KBM-7 (cell line): ENCODE data around the gene DMTF1.
"Not testable (repeated sequence)": the region's sequence is repeated elsewhere in the genome, so short reads cannot be mapped to it uniquely, and the experiment has no call there.

Experiments used
- DNase-seq: peaks from one replicate; pipeline ENCODE4 v3.0.0-alpha.2; 2015
- in situ Hi-C: fragments of 300-500 bp; cut with MboI; formaldehyde crosslinking; loops from 2 replicates; pipeline ENCODE4 v1.14.3; 2020; ENCODE audit warnings: low sequenced_read_pairs, low pct_unique_long_range_greater_than_20kb, mixed read lengths

DMTF1 gene

GRCh38 chr7:87216701-87217508 is 64.7 kb downstream of the DMTF1 start:
- in situ Hi-C loops = no loop called here
- DNase-seq = peak; percentile 46

GRCh38 chr7:87217983-87218653 is 65.9 kb downstream of the DMTF1 start:
- in situ Hi-C loops = no loop called here
- no peak for DNase-seq

GRCh38 chr7:87218796-87219544 is 66.7 kb downstream of the DMTF1 start:
- peak; percentile 82 for DNase-seq
- in situ Hi-C loops = no loop called here

GRCh38 chr7:87219545-87220025 is 67.3 kb downstream of the DMTF1 start, which contains the start of gene TMEM243:
Gene TMEM243, minus strand, starts transcription at chr7:87219732. Its CDS starts 229 bp downstream, at chr7:87219503.
- peak; percentile 96 for DNase-seq
- in situ Hi-C loops = no loop called here

GRCh38 chr7:87220026-87220733 is 67.9 kb downstream of the DMTF1 start:
- DNase-seq = peak; percentile 69
- in situ Hi-C loops = no loop called here

GRCh38 chr7:87220734-87221215 is 68.5 kb downstream of the DMTF1 start:
- DNase-seq = no peak
- in situ Hi-C loops = no loop called here

- DNase-seq = no peak
- in situ Hi-C loops = no loop called here
Measured at GRCh38 chr7:87223666-87224065, 71.4 kb downstream of the DMTF1 start.

GRCh38 chr7:87225696-87226095 is 73.4 kb downstream of the DMTF1 start:
- no peak for DNase-seq
- in situ Hi-C loops = loop anchor here (25.0 kb wide), 1 partner anchor 288 kb away; no protein-coding TSS in a partner anchor

- no peak for DNase-seq
- in situ Hi-C loops = loop anchor here (25.0 kb wide), 1 partner anchor 289 kb away; no protein-coding TSS in a partner anchor
Measured at GRCh38 chr7:87226495-87226894, 74.2 kb downstream of the DMTF1 start.

- no peak for DNase-seq
- in situ Hi-C loops = loop anchor here (25.0 kb wide), 1 partner anchor 294 kb away; no protein-coding TSS in a partner anchor
Measured at GRCh38 chr7:87231258-87231657, 79.0 kb downstream of the DMTF1 start.

GRCh38 chr7:87231711-87232110 is 79.5 kb downstream of the DMTF1 start:
- in situ Hi-C loops = loop anchor here (25.0 kb wide), 1 partner anchor 294 kb away; no protein-coding TSS in a partner anchor
- no peak for DNase-seq

- in situ Hi-C loops = loop anchor here (25.0 kb wide), 1 partner anchor 298 kb away; no protein-coding TSS in a partner anchor
- DNase-seq = no peak
Measured at GRCh38 chr7:87234949-87235348, 82.7 kb downstream of the DMTF1 start.

- in situ Hi-C loops = loop anchor here (25.0 kb wide), 1 partner anchor 301 kb away; no protein-coding TSS in a partner anchor
- DNase-seq = not testable (repeated sequence)
Measured at GRCh38 chr7:87238464-87239051, 86.3 kb downstream of the DMTF1 start.

- DNase-seq = not testable (repeated sequence)
- in situ Hi-C loops = loop anchor here (25.0 kb wide), 1 partner anchor 308 kb away; no protein-coding TSS in a partner anchor
Measured at GRCh38 chr7:87245671-87246070, 93.4 kb downstream of the DMTF1 start.
